Measurements from ENCODE around the gene HOXA7.

The HOXA7 gene

GRCh38 chr7:27134392-27134791 is 22.1 kb downstream of the HOXA7 start:
- TF ChIP-seq CTCF (conservative IDR thresholded peaks at IDR 0.05; ENCODE audit: low read depth, low read length) = no peak
- no peak for DNase-seq (ENCODE audit: low read depth)

GRCh38 chr7:27133409-27134231 is 22.9 kb downstream of the HOXA7 start:
- no peak for DNase-seq (ENCODE audit: low read depth)
- no peak for TF ChIP-seq CTCF (conservative IDR thresholded peaks at IDR 0.05; ENCODE audit: low read depth, low read length)
- no peak overlapping the region for H3K4me3 ChIP-seq (ENCODE audit: low read length)

More at GRCh38 chr7:27134392-27134791, 22.1 kb downstream of the HOXA7 start:
- H3K4me3 ChIP-seq (ENCODE audit: low read length) = no peak overlapping the region

- no peak for DNase-seq (ENCODE audit: low read depth)
- TF ChIP-seq CTCF (conservative IDR thresholded peaks at IDR 0.05; ENCODE audit: low read depth, low read length) = no peak
- H3K4me3 ChIP-seq (ENCODE audit: low read length) = no peak overlapping the region
These were observed 23.5 kb downstream of the HOXA7 start for GRCh38 chr7:27132978-27133377.

GRCh38 chr7:27132214-27132613 is 24.3 kb downstream of the HOXA7 start:
- no peak overlapping the region for H3K4me3 ChIP-seq (ENCODE audit: low read length)
- TF ChIP-seq CTCF (conservative IDR thresholded peaks at IDR 0.05; ENCODE audit: low read depth, low read length) = no peak
- DNase-seq (ENCODE audit: low read depth) = no peak

GRCh38 chr7:27131390-27131819 is 25.1 kb downstream of the HOXA7 start:
- TF ChIP-seq CTCF (conservative IDR thresholded peaks at IDR 0.05; ENCODE audit: low read depth, low read length) = no peak
- H3K4me3 ChIP-seq (ENCODE audit: low read length) = no peak overlapping the region
- DNase-seq (ENCODE audit: low read depth) = no peak

- no peak for TF ChIP-seq CTCF (conservative IDR thresholded peaks at IDR 0.05; ENCODE audit: low read depth, low read length)
- H3K4me3 ChIP-seq (ENCODE audit: low read length) = peak within 1 kb of the TSS; percentile 10
- no peak for DNase-seq (ENCODE audit: low read depth)
These were observed 25.7 kb downstream of the HOXA7 start, which contains the start of gene HOXA4 for GRCh38 chr7:27130540-27131389. Gene HOXA4 (minus strand): TSS chr7:27130757. CDS start chr7:27130733, 24 bp downstream.
